ENCODE results near the gene CKM. TPM values are rescaled to one million over a fixed set of nuclear protein-coding genes. Genes with fewer than 3 reads are reported as not detected.
A peak's percentile ranks its signal among the peaks of the same experiment; 100 is the strongest.

Gene CKM
- total and polyA plus RNA-seq, 7 donors = 0.48 to 14.4 (median 0.83) TPM

DNA sequence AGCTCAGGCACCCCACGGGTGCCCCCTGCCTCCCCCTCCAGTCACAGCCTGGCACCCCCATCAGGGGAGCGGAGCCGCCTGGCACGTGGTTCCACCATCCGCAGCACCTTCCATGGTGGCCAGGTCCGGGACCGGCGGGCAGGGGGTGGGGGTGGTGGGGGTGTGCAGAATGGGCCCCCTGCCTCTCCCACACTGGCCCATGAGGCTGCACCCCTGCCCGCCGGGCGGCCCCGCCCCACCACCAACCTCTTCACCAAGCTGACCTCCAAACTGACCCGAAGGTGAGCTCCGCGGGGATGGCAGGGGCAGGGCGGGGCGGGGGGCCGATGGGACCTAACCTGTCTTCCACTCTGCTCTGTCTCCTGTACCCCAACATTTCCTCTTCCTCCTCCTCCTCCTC lies 25.0 kb downstream of the CKM start:
- H3K27ac ChIP-seq = no peak overlapping the region
- peaks cover 0 to 54% (median 5%) of the 10 kb centered on the region in 4 donors for H3K36me3 ChIP-seq
- intact Hi-C loops (cut with DNase I) = no loop called here
- H3K27me3 ChIP-seq = no peaks in the 10 kb centered on the region
- no peak for DNase-seq
- no peak overlapping the region for H3K4me3 ChIP-seq
- peaks cover 0 to 9% (median 2%) of the 10 kb centered on the region in 4 donors for H3K4me1 ChIP-seq
- WGBS, 2 donors = 96 to 97% methylated on average over 18 of the region's 18 CpGs
- no peaks in the 10 kb centered on the region for H3K9me3 ChIP-seq
- TF ChIP-seq EP300 (IDR thresholded peaks at IDR 0.05) (no peak), POLR2A (IDR thresholded peaks at IDR 0.05) (no peak), POLR2AphosphoS5 (IDR thresholded peaks at IDR 0.05) (no peak)
- TF ChIP-seq, protein P1, sequence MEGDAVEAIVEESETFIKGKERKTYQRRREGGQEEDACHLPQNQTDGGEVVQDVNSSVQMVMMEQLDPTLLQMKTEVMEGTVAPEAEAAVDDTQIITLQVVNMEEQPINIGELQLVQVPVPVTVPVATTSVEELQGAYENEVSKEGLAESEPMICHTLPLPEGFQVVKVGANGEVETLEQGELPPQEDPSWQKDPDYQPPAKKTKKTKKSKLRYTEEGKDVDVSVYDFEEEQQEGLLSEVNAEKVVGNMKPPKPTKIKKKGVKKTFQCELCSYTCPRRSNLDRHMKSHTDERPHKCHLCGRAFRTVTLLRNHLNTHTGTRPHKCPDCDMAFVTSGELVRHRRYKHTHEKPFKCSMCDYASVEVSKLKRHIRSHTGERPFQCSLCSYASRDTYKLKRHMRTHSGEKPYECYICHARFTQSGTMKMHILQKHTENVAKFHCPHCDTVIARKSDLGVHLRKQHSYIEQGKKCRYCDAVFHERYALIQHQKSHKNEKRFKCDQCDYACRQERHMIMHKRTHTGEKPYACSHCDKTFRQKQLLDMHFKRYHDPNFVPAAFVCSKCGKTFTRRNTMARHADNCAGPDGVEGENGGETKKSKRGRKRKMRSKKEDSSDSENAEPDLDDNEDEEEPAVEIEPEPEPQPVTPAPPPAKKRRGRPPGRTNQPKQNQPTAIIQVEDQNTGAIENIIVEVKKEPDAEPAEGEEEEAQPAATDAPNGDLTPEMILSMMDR (IDR thresholded peaks at IDR 0.05) = no peak

DNA sequence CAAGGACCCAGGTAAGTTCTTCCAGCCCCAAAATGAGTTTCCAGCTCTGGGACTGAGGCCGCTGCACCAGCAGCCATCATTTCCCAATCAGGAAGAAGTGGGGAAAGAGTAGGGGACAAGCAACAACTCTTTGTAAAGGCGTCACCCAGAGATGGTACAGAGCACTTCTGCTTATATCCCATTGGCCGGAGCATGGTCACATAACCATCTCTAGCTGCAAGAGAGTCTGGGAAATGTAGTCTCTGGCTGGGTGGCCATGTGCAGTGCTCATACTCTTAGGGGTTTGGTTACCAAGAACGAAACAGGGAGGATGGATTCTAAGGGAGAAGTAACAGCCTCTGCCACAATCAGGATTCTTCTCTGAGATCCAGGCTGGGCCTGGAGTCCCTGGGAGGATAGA lies 26.3 kb downstream of the CKM start:
- WGBS, 2 donors = 95% methylated on average over 4 of the region's 4 CpGs
- Histone ChIP-seq H3K4me3 (no peak overlapping the region), H3K36me3 (peaks cover 0 to 65% (median 6%) of the 10 kb centered on the region in 4 donors), H3K27ac (no peak overlapping the region), H3K4me1 (peaks cover 0 to 9% (median 2%) of the 10 kb centered on the region in 4 donors), H3K27me3 (no peaks in the 10 kb centered on the region), H3K9me3 (no peaks in the 10 kb centered on the region)
- TF ChIP-seq, protein P1 (IDR thresholded peaks at IDR 0.05) = no peak
- no peak for TF ChIP-seq EP300 (IDR thresholded peaks at IDR 0.05)
- no peak for TF ChIP-seq POLR2AphosphoS5 (IDR thresholded peaks at IDR 0.05)
- TF ChIP-seq POLR2A (IDR thresholded peaks at IDR 0.05) = no peak
- no peak for DNase-seq
- intact Hi-C loops (cut with DNase I) = no loop called here

DNA sequence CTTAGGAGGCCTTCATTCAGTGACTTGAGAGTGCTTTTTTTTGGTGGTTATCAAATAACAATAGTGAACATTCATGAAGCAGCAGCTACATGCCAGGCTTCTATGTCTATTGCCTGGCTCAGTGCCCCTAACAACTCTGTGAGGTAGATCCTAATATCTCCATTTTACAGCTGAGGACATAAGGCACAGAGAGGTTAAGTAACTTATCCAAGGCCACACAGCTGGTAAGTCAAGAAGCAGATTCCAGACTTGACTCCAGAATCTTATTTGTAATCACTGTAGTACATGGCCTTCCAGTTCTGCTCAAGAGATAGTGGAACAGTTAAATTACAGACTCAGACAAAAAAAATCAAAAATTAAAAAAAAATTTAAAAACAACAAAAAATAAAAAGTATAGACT lies 26.8 kb downstream of the CKM start:
- Histone ChIP-seq H3K27me3 (no peaks in the 10 kb centered on the region), H3K4me3 (no peak overlapping the region), H3K9me3 (no peaks in the 10 kb centered on the region), H3K36me3 (peaks cover 0 to 69% (median 7%) of the 10 kb centered on the region in 4 donors), H3K4me1 (peaks cover 0 to 9% (median 2%) of the 10 kb centered on the region in 4 donors), H3K27ac (no peak overlapping the region)
- no peak for TF ChIP-seq EP300 (IDR thresholded peaks at IDR 0.05)
- TF ChIP-seq, protein P1 (IDR thresholded peaks at IDR 0.05) = no peak
- no peak for TF ChIP-seq POLR2AphosphoS5 (IDR thresholded peaks at IDR 0.05)
- no peak for TF ChIP-seq POLR2A (IDR thresholded peaks at IDR 0.05)
- intact Hi-C loops (cut with DNase I) = no loop called here
- no peak for DNase-seq

DNA sequence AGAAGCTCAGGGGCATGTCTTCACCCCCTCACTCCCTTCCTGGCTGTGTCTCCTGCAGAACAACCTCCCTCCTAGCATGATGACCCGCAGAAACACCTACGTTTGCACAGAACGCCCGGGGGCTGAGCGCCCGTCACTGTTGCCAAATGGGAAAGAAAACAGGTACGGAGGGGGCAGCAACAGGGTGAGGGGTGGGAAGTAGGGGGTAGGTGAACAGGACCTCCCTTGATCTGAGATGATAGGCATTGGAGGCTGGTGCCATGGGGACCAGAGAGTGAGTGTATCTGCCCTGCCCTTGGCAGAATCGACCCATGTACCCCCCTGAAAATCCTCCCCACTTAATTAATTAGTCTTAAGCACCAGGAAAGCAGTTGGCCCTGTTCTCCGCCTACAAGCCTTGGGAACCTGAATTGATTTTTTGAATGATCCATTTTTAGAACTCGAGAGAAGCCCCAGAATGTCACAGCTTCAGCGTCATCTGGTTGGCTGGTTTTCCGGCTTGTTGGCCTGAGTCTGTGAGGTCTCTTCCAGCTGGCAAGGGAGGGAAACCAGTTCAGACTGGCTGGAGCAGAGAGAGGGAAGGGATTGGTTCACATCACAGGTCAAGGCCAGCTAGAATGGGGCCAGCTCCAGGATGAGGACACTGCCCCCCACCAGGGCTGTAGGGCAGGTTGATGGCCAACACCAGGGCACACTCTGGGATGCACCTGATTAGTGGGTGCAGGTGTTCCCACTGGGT lies 28.2 kb downstream of the CKM start:
- peaks cover 0 to 73% (median 9%) of the 10 kb centered on the region in 4 donors for H3K36me3 ChIP-seq

More for the DNA sequence above, 28.2 kb downstream of the CKM start:
- Histone ChIP-seq H3K4me3 (no peak overlapping the region), H3K27me3 (no peaks in the 10 kb centered on the region), H3K9me3 (no peaks in the 10 kb centered on the region), H3K27ac (peak overlapping the region in 1 of 4 donors; percentile 5), H3K4me1 (peaks cover 0 to 9% (median 2%) of the 10 kb centered on the region in 4 donors)
- intact Hi-C loops (cut with DNase I) = no loop called here
- DNase-seq = no peak
- TF ChIP-seq POLR2A (IDR thresholded peaks at IDR 0.05) = no peak
- no peak for TF ChIP-seq POLR2AphosphoS5 (IDR thresholded peaks at IDR 0.05)
- TF ChIP-seq, protein P1 (IDR thresholded peaks at IDR 0.05) = no peak
- TF ChIP-seq EP300 (IDR thresholded peaks at IDR 0.05) = no peak
- WGBS, 2 donors = 86 to 94% methylated on average over 12 of the region's 12 CpGs

Measured in sigmoid colon (tissue), 7 donors.